Measurements from ENCODE around the gene CDKN2A. TPM values are rescaled to one million over a fixed set of nuclear protein-coding genes. Genes with fewer than 3 reads are reported as not detected.

The CDKN2A gene
- polyA plus RNA-seq, 1 experiment: 20.0 TPM

DNA sequence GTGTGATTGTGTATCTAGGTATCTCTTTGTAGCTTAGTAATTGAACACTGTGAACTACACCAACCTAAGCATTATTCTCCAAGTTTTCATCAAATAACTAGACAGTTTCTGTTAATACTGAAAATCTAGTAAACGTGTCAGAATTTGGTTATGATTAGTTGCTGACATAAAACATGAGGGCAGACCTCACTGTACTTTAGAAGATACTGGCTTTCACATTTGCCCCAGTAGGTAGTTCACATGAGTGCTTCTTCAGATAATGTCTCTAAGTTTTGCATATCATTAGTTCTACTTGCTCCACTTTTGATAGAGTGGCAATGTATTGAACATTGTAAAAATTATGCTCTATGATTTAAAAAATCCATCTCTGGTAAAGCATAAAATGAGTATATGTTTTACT is 7.8 kb upstream of the CDKN2A start:
- ChIA-PET POLR2A (no interaction called here), CTCF (interaction anchor here (1.3 to 1.5 kb wide), 2 partner anchors 118 to 188 kb away, joined by 4 to 5 read pairs; no protein-coding TSS in a partner anchor)
- no peak for DNase-seq (ENCODE audit: low read depth)
- no peak overlapping the region for H3K4me3 ChIP-seq (ENCODE audit: low read depth, low read length)
- H3K36me3 ChIP-seq (ENCODE audit: control insufficient read depth, insufficient read depth, low read length): no peaks in the 10 kb centered on the region
- no peak for TF ChIP-seq CTCF (IDR thresholded peaks at IDR 0.05; ENCODE audit: insufficient read depth, low read depth, low read length)
- no peaks in the 10 kb centered on the region for H3K27me3 ChIP-seq (ENCODE audit: control insufficient read depth, insufficient read depth, low read length)

DNA sequence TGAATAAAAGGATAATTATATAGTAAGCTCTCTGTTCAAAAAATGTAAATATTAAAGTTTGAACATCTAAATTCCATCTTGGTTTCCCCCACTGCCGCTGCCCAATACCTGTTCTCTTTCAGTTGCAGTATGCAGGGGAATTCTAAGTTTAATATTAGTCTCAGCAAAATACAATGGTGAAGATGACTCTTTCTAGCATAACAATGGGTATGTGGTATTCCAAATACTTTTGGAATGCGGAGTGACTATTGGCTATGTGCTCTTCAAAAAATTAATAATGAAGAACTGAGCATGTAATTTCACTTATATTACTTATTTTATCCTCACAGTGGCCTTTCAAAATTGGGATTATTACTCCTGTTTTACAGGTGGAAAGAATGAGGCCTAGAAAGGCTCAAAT is 3.8 kb upstream of the CDKN2A start:
- ChIA-PET CTCF (interaction anchor here (1.0 to 1.4 kb wide), 2 partner anchors 11 kb away, joined by 3 to 12 read pairs; partner anchors contain the start of gene CDKN2B), POLR2A (no interaction called here)
- DNase-seq (ENCODE audit: low read depth): no peak

DNA sequence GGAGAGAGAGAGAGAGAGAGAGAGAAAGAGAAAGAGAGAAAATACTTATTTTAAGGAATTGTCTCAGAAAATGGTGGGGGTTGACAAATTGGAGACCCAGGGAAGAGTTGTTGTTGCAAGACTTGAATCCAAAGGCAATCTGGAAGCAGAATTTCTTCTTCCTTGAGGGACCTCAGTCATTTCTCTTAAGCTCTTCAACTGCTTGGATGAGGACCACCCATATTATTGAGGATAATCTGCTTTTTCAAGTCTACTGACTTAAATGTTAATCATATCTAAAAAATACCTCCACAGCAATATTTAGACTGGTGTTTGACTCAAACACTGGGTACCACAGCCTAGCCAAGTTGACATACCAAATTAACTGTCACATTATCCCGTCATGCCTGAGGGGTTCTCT is 3.3 kb upstream of the CDKN2A start:
- Histone ChIP-seq H3K27me3 (ENCODE audit: control insufficient read depth, insufficient read depth, low read length) (no peaks in the 10 kb centered on the region), H3K4me3 (ENCODE audit: low read depth, low read length) (no peak overlapping the region), H3K36me3 (ENCODE audit: control insufficient read depth, insufficient read depth, low read length) (no peaks in the 10 kb centered on the region)
- no peak for TF ChIP-seq CTCF (IDR thresholded peaks at IDR 0.05; ENCODE audit: insufficient read depth, low read depth, low read length)
- POLR2A ChIA-PET: no interaction called here
- CTCF ChIA-PET: interaction anchor here (1.4 kb wide), 1 partner anchor 11 kb away, joined by 12 read pairs; the partner anchor contains the start of gene CDKN2B
- DNase-seq (ENCODE audit: low read depth): no peak

More for the DNA sequence above, 3.8 kb upstream of the CDKN2A start:
- Histone ChIP-seq H3K4me3 (ENCODE audit: low read depth, low read length) (no peak overlapping the region), H3K27me3 (ENCODE audit: control insufficient read depth, insufficient read depth, low read length) (no peaks in the 10 kb centered on the region), H3K36me3 (ENCODE audit: control insufficient read depth, insufficient read depth, low read length) (no peaks in the 10 kb centered on the region)
- TF ChIP-seq CTCF (IDR thresholded peaks at IDR 0.05; ENCODE audit: insufficient read depth, low read depth, low read length): no peak

DNA sequence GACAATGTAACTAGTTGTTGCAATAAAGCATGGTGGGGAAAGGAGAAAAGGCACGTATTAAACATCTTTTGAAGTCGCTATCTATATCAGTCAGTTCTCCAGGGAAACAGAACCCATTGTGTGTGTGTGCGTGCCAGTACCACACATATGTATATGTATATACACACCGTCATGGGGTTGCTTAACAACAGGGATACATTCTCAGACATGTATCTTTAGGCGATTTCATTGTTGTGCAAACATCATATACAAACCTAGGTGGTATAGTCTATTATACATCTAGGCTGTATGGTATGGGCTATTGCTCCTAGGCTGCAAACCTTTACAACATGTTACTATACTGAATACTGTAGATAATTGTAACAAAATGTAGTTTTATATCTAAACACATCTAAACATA is 2.7 kb upstream of the CDKN2A start:
- ChIA-PET CTCF (interaction anchor here (0.8 to 1.4 kb wide), 3 partner anchors 12 to 163 kb away, joined by 4 to 12 read pairs (median 4); partner anchors contain the start of gene CDKN2B), POLR2A (no interaction called here)
- Histone ChIP-seq H3K27me3 (ENCODE audit: control insufficient read depth, insufficient read depth, low read length) (no peaks in the 10 kb centered on the region), H3K36me3 (ENCODE audit: control insufficient read depth, insufficient read depth, low read length) (no peaks in the 10 kb centered on the region), H3K4me3 (ENCODE audit: low read depth, low read length) (no peak overlapping the region)
- no peak for DNase-seq (ENCODE audit: low read depth)
- TF ChIP-seq CTCF (IDR thresholded peaks at IDR 0.05; ENCODE audit: insufficient read depth, low read depth, low read length): no peak

- POLR2A ChIA-PET: no interaction called here
- CTCF ChIA-PET: interaction anchor here (0.8 to 5.8 kb wide), 5 partner anchors 12 to 163 kb away, joined by 3 to 40 read pairs (median 4); partner anchors contain the start of gene CDKN2B
- DNase-seq (ENCODE audit: low read depth): no peak
- Histone ChIP-seq H3K27me3 (ENCODE audit: control insufficient read depth, insufficient read depth, low read length) (no peaks in the 10 kb centered on the region), H3K4me3 (ENCODE audit: low read depth, low read length) (no peak overlapping the region), H3K36me3 (ENCODE audit: control insufficient read depth, insufficient read depth, low read length) (no peaks in the 10 kb centered on the region)
- no peak for TF ChIP-seq CTCF (IDR thresholded peaks at IDR 0.05; ENCODE audit: insufficient read depth, low read depth, low read length)
Measured at GRCh38 chr9:21996438-21996837, 2.2 kb upstream of the CDKN2A start.

Data from BJ (cell line).